Iris pigment epithelial cell (primary cell): ENCODE results near the gene ACP3.

Experiments
- DNase-seq: peaks from one replicate; pipeline ENCODE4 v3.0.0-alpha.2; 2011; ENCODE audit warnings: low read depth

The ACP3 gene

GRCh38 chr3:132318451-132318850 is 1.2 kb downstream of the ACP3 start:
- DNase-seq, result peak; percentile 55

- DNase-seq, result no peak
Observed at GRCh38 chr3:132321304-132321703, 4.1 kb downstream of the ACP3 start.

- no peak for DNase-seq
Observed at GRCh38 chr3:132325103-132325606, 7.9 kb downstream of the ACP3 start.

- DNase-seq, result no peak
Observed at GRCh38 chr3:132325634-132326033, 8.4 kb downstream of the ACP3 start.

- no peak for DNase-seq
Observed at GRCh38 chr3:132326251-132326650, 9.0 kb downstream of the ACP3 start.

GRCh38 chr3:132332082-132332481 is 14.9 kb downstream of the ACP3 start:
- no peak for DNase-seq

GRCh38 chr3:132332508-132332907 is 15.3 kb downstream of the ACP3 start:
- DNase-seq, result no peak

GRCh38 chr3:132341746-132342145 is 24.5 kb downstream of the ACP3 start:
- no peak for DNase-seq

- DNase-seq, result no peak
Observed at GRCh38 chr3:132342183-132342582, 25.0 kb downstream of the ACP3 start.

GRCh38 chr3:132342610-132343009 is 25.4 kb downstream of the ACP3 start:
- no peak for DNase-seq

- DNase-seq, result peak; percentile 64
Observed at GRCh38 chr3:132343018-132343612, 25.9 kb downstream of the ACP3 start.

- peak; percentile 45 for DNase-seq
Observed at GRCh38 chr3:132344666-132345280, 27.6 kb downstream of the ACP3 start.

- DNase-seq, result peak; percentile 11
Observed at GRCh38 chr3:132346841-132347736, 29.9 kb downstream of the ACP3 start.

GRCh38 chr3:132347811-132348210 is 30.6 kb downstream of the ACP3 start:
- no peak for DNase-seq

- DNase-seq, result no peak
Observed at GRCh38 chr3:132348531-132348930, 31.3 kb downstream of the ACP3 start.

- DNase-seq, result no peak
Observed at GRCh38 chr3:132350814-132351213, 33.6 kb downstream of the ACP3 start.

GRCh38 chr3:132351222-132351806 is 34.1 kb downstream of the ACP3 start:
- no peak for DNase-seq

- peak; percentile 69 for DNase-seq
Observed at GRCh38 chr3:132352556-132353143, 35.4 kb downstream of the ACP3 start.

- DNase-seq, result peak; percentile 3
Observed at GRCh38 chr3:132354916-132355702, 37.9 kb downstream of the ACP3 start.

GRCh38 chr3:132356568-132356967 is 39.4 kb downstream of the ACP3 start:
- no peak for DNase-seq

GRCh38 chr3:132360717-132361116 is 43.5 kb downstream of the ACP3 start:
- no peak for DNase-seq
